ENCODE measurements around the gene HLA-F.

The HLA-F gene

GRCh38 chr6:29769336-29769735, 46.1 kb downstream of the HLA-F start (continued):
- TF ChIP-seq BCL11A (tag by site-specific recombination; IDR thresholded peaks at IDR 0.05; ENCODE audit: low read depth) (no peak), ZNF558 (tag by site-specific recombination; IDR thresholded peaks at IDR 0.05) (no peak), ZFP41 (tag by site-specific recombination; IDR thresholded peaks at IDR 0.05; ENCODE audit: borderline replicate concordance) (no peak), ZNF2 (tag by site-specific recombination; IDR thresholded peaks at IDR 0.05) (no peak), ZNF580 (tag by site-specific recombination; IDR thresholded peaks at IDR 0.05) (no peak)

- Histone ChIP-seq H3K4me1 (ENCODE audit: control insufficient read depth, insufficient read depth, low read length) (no peaks in the 10 kb centered on the region), H3K36me3 (ENCODE audit: control insufficient read depth in 2 of 2, insufficient read depth in 1 of 2, low read length in 2 of 2) (no peaks in the 10 kb centered on the region), H3K9me3 (ENCODE audit: control insufficient read depth, insufficient read depth, low read depth, low read length) (no peaks in the 10 kb centered on the region), H3K4me3 (ENCODE audit: low read depth, low read length) (no peak overlapping the region), H3K27ac (ENCODE audit: extremely low read depth, low read depth, low read length) (no peak overlapping the region)
- TF ChIP-seq ZNF791 (tag by site-specific recombination; IDR thresholded peaks at IDR 0.05): no peak
- no peak for TF ChIP-seq ZSCAN30 (tag by site-specific recombination; IDR thresholded peaks at IDR 0.05)
- TF ChIP-seq KLF1 (tag by site-specific recombination; IDR thresholded peaks at IDR 0.05): no peak
- no peak for TF ChIP-seq ZNF513 (tag by site-specific recombination; IDR thresholded peaks at IDR 0.05)
- no peak for TF ChIP-seq ZNF621 (tag by site-specific recombination; IDR thresholded peaks at IDR 0.05)
- no peak for TF ChIP-seq ZNF223 (tag by site-specific recombination; IDR thresholded peaks at IDR 0.05)
- no peak for TF ChIP-seq ZNF366 (tag by site-specific recombination; conservative IDR thresholded peaks at IDR 0.05)
- TF ChIP-seq SCRT1 (tag by site-specific recombination; IDR thresholded peaks at IDR 0.05; ENCODE audit: borderline replicate concordance): no peak
- no peak for TF ChIP-seq ZNF341 (tag by site-specific recombination; IDR thresholded peaks at IDR 0.05; ENCODE audit: low read depth)
- no peak for TF ChIP-seq ZBTB17 (tag by site-specific recombination; IDR thresholded peaks at IDR 0.05)
- TF ChIP-seq ZNF549 (tag by site-specific recombination; IDR thresholded peaks at IDR 0.05): no peak
- TF ChIP-seq ZNF148 (tag by site-specific recombination; IDR thresholded peaks at IDR 0.05; ENCODE audit: borderline replicate concordance): no peak
- no peak for TF ChIP-seq ZNF169 (tag by site-specific recombination; IDR thresholded peaks at IDR 0.05)
- no peak for TF ChIP-seq ZBTB8A (tag by site-specific recombination; IDR thresholded peaks at IDR 0.05)
- no peak for TF ChIP-seq ZNF596 (tag by site-specific recombination; IDR thresholded peaks at IDR 0.05)
- TF ChIP-seq GFI1B (tag by site-specific recombination; IDR thresholded peaks at IDR 0.05): no peak
- TF ChIP-seq ZNF140 (tag by site-specific recombination; IDR thresholded peaks at IDR 0.05): no peak
- TF ChIP-seq ZNF18 (tag by site-specific recombination; IDR thresholded peaks at IDR 0.05): no peak
- CTCF ChIA-PET: interaction anchor here (0.6 to 1.3 kb wide), 2 partner anchors 17 to 135 kb away, joined by 3 to 5 read pairs; no protein-coding TSS in a partner anchor
- POLR2A ChIA-PET: no interaction called here
Measured at GRCh38 chr6:29770306-29770705, 47.1 kb downstream of the HLA-F start.
